ENCODE measurements around the gene INPP5J.

The INPP5J gene

GRCh38 chr22:31133911-31134310 lies 11.1 kb downstream of the INPP5J start:
- no peak for TF ChIP-seq CTCF (IDR thresholded peaks at IDR 0.05; ENCODE audit: low read depth, low read length, missing control alignments)
- in situ Hi-C loops (cut with HindIII; ENCODE audit: low sequenced_read_pairs): no loop called here
- no peak for DNase-seq (ENCODE audit: low read depth)
- H3K4me3 ChIP-seq (ENCODE audit: low read depth, low read length): no peak overlapping the region

- in situ Hi-C loops (cut with HindIII; ENCODE audit: low sequenced_read_pairs): no loop called here
- H3K4me3 ChIP-seq (ENCODE audit: low read depth, low read length): no peak overlapping the region
- no peak for DNase-seq (ENCODE audit: low read depth)
- TF ChIP-seq CTCF (IDR thresholded peaks at IDR 0.05; ENCODE audit: low read depth, low read length, missing control alignments): no peak
Measured at GRCh38 chr22:31134688-31135087, 11.9 kb downstream of the INPP5J start.

- in situ Hi-C loops (cut with HindIII; ENCODE audit: low sequenced_read_pairs): no loop called here
- TF ChIP-seq CTCF (IDR thresholded peaks at IDR 0.05; ENCODE audit: low read depth, low read length, missing control alignments): no peak
- H3K4me3 ChIP-seq (ENCODE audit: low read depth, low read length): no peak overlapping the region
- no peak for DNase-seq (ENCODE audit: low read depth)
Measured at GRCh38 chr22:31135706-31136105, 12.9 kb downstream of the INPP5J start.

GRCh38 chr22:31136155-31136554 lies 13.4 kb downstream of the INPP5J start:
- in situ Hi-C loops (cut with HindIII; ENCODE audit: low sequenced_read_pairs): no loop called here

GRCh38 chr22:31136711-31137110 lies 13.9 kb downstream of the INPP5J start:
- no peak overlapping the region for H3K4me3 ChIP-seq (ENCODE audit: low read depth, low read length)
- TF ChIP-seq CTCF (IDR thresholded peaks at IDR 0.05; ENCODE audit: low read depth, low read length, missing control alignments): no peak
- in situ Hi-C loops (cut with HindIII; ENCODE audit: low sequenced_read_pairs): no loop called here
- no peak for DNase-seq (ENCODE audit: low read depth)

More at GRCh38 chr22:31136155-31136554, 13.4 kb downstream of the INPP5J start:
- no peak for TF ChIP-seq CTCF (IDR thresholded peaks at IDR 0.05; ENCODE audit: low read depth, low read length, missing control alignments)
- DNase-seq (ENCODE audit: low read depth): no peak
- H3K4me3 ChIP-seq (ENCODE audit: low read depth, low read length): no peak overlapping the region

- in situ Hi-C loops (cut with HindIII; ENCODE audit: low sequenced_read_pairs): no loop called here
- DNase-seq (ENCODE audit: low read depth): no peak
- TF ChIP-seq CTCF (IDR thresholded peaks at IDR 0.05; ENCODE audit: low read depth, low read length, missing control alignments): no peak
- no peak overlapping the region for H3K4me3 ChIP-seq (ENCODE audit: low read depth, low read length)
Measured at GRCh38 chr22:31137721-31138120, 15.0 kb downstream of the INPP5J start.

GRCh38 chr22:31138126-31138525 lies 15.4 kb downstream of the INPP5J start:
- H3K4me3 ChIP-seq (ENCODE audit: low read depth, low read length): no peak overlapping the region
- in situ Hi-C loops (cut with HindIII; ENCODE audit: low sequenced_read_pairs): no loop called here

More at GRCh38 chr22:31138126-31138525, 15.4 kb downstream of the INPP5J start:
- no peak for TF ChIP-seq CTCF (IDR thresholded peaks at IDR 0.05; ENCODE audit: low read depth, low read length, missing control alignments)
- no peak for DNase-seq (ENCODE audit: low read depth)

All from astrocyte of the cerebellum (primary cell).